Epithelial cell of umbilical artery (primary cell): ENCODE data around the gene AS3MT. TPM values are rescaled to one million over a fixed set of nuclear protein-coding genes. Genes with fewer than 3 reads are reported as not detected.

ENCODE experiments used
- total RNA-seq: library from RNA; depleted of rRNA; stranded (reverse); fragments of >200 nt; gene quantifications from 2 replicates; pipeline ENCODE4 v1.2.3, GENCODE V29; 2014

The AS3MT gene, protein sequence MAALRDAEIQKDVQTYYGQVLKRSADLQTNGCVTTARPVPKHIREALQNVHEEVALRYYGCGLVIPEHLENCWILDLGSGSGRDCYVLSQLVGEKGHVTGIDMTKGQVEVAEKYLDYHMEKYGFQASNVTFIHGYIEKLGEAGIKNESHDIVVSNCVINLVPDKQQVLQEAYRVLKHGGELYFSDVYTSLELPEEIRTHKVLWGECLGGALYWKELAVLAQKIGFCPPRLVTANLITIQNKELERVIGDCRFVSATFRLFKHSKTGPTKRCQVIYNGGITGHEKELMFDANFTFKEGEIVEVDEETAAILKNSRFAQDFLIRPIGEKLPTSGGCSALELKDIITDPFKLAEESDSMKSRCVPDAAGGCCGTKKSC
- total RNA-seq = 1.8 and 2.6 TPM in 2 replicates

DNA sequence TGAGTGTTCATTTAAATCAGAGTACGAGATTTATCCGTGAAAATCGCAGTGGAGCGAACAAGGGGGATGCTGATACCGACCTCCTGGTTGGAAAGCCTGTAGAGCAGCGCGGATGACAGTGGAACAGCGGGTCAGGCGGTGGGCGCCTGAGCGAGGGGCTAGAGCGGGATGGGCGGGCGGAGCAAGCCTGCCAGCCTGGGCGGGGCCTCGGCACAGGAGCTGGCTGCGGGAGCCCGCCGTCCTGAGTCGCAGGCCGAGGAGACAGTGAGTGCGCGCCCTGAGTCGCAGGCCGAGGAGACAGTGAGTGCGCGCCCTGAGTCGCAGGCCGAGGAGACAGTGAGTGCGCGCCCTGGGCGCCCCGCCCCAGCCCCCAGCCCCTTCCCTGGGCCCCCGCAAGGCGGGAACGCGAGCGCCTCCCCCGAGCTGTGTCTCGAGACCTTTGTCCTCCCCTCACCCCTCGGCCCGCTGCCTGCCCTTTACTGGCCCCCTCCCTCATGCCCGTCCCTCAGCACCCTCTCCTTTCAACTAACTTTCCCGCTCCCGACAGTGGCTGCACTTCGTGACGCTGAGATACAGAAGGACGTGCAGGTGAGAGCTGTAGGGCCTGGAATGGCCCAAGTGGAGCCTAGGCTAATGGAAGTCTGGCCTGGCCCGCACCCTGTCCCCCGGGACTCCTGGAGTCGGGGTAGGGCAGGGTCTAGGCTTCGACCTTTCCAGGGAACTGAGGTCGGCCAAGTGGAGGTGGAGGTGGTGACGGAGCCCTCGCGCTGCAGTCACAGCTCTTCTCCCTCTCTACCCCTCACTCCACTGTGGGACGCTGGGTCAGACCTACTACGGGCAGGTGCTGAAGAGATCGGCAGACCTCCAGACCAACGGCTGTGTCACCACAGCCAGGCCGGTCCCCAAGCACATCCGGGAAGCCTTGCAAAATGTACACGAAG lies at the start of gene AS3MT:
Gene AS3MT (plus strand): TSS at position 213 of the 941 bp plus-strand sequence. CDS start 123 bp downstream, at position 336.

DNA sequence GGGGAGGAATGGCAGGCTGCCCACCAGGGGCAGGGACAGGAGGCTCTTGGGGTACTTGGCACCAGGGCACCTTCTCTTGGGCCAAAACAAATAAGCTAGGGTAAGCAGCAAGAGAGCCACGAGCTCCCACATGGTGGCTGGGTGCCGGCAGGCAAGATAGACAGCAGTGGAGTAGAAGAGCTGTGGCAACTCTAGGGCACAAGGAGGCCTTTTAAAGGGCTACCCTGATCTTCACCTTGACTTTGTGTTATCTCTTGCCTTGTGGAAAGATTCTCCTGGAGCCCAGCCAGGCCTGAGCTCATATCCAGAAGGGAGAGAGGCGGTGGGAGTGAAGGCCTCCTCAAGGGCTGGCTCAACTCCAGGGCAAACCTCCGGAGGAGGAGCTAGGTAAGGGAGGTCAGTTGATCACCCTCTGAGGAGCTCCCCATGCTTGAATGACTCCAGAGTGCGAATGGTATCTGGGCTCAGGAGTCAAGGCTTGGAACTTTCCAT lies 32.0 kb upstream of the AS3MT start, which contains the start of gene CYP17A1:
Gene CYP17A1 (minus strand): TSS at position 184 of the 492 bp plus-strand sequence. CDS start 52 bp downstream, at position 132.

DNA sequence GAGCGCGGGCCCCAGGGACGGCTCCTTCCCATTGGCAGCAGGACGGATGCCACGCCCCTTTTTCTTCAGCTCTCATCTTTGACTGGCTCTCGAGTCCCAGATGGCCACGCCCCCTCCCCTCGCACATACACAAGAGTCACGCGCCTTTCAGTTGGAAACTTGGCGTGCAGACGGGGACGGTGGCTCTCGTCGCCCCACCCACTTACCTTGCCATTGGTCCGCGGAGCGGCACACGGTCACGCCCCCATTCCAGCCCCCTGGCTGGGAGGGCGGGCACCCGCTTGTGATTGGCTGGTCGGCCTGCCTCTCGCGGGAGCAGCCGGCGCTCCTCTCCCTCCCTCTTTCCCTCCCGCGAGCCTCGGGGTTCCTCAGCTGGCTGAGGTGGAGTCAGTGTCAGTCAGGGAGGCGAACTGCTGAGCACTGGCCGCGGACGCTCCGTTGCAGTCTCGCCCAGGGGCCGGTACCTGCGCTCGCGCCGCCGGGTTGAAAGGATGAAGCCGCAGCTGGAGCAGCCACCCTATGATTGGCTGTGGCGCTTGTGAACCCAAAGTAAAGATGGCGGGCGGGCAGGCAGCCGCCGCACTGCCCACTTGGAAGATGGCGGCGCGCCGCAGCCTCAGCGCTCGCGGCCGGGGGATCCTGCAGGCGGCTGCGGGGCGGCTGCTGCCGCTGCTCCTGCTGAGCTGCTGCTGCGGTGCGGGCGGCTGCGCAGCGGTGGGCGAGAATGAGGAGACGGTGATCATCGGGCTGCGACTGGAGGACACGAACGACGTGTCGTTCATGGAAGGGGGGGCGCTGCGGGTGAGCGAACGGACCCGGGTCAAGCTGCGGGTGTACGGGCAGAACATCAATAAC lies 48.9 kb downstream of the AS3MT start, which contains the start of gene CNNM2:
Gene CNNM2 (plus strand): TSS at position 333 of the 855 bp plus-strand sequence. CDS start 187 bp downstream, at position 520.

Other genes with a start within 250 kb of the AS3MT start
- 54.1 and 66.3 TPM in 2 replicates for gene TRIM8, start 225.0 kb upstream of the AS3MT start, total RNA-seq
- 8.4 and 8.7 TPM in 2 replicates for gene ARL3, start 155.1 kb upstream of the AS3MT start, total RNA-seq
- 4.5 and 12.0 TPM in 2 replicates for gene SFXN2, start 154.8 kb upstream of the AS3MT start, total RNA-seq
- gene WBP1L, start 125.5 kb upstream of the AS3MT start, total RNA-seq = 24.7 and 58.4 TPM in 2 replicates
- gene CYP17A1, start 32.1 kb upstream of the AS3MT start, total RNA-seq = not detected in 2 replicates
- gene BORCS7, start 15.2 kb upstream of the AS3MT start, total RNA-seq = 16.0 and 19.8 TPM in 2 replicates
- gene CNNM2, start 48.8 kb downstream of the AS3MT start, total RNA-seq = 1.6 and 3.0 TPM in 2 replicates